Rectal smooth muscle tissue (tissue), 1 donor: ENCODE measurements around the gene CACHD1.
"Not testable (repeated sequence)": the region's sequence is repeated elsewhere in the genome, so short reads cannot be mapped to it uniquely, and the experiment has no call there.

ENCODE experiments used
- H3K27ac ChIP-seq: one replicate; pipeline ENCODE4 v1.7.0; 2013; ENCODE audit warnings: low read depth, low read length, inconsistent platforms
- H3K27me3 ChIP-seq: one replicate; pipeline ENCODE4 v1.7.0; 2013; ENCODE audit warnings: low read length; ENCODE audit not compliant: control insufficient read depth, insufficient read depth
- H3K36me3 ChIP-seq: one replicate; pipeline ENCODE4 v1.7.0; 2013; ENCODE audit warnings: low read length; ENCODE audit not compliant: control insufficient read depth, insufficient read depth
- H3K4me1 ChIP-seq: one replicate; pipeline ENCODE4 v1.7.0; 2013; ENCODE audit warnings: low read length; ENCODE audit not compliant: control insufficient read depth, insufficient read depth
- H3K4me3 ChIP-seq: one replicate; pipeline ENCODE4 v1.7.0; 2013; ENCODE audit warnings: low read length
- H3K9ac ChIP-seq: one replicate; pipeline ENCODE4 v1.7.0; 2013; ENCODE audit warnings: low read length

Gene CACHD1

GRCh38 chr1:64505232-64505943 is 35.5 kb downstream of the CACHD1 start:
- Histone ChIP-seq H3K4me1 (no peaks in the 10 kb centered on the region), H3K36me3 (no peaks in the 10 kb centered on the region), H3K27ac (no peak overlapping the region), H3K27me3 (no peaks in the 10 kb centered on the region), H3K4me3 (peak overlapping the region; percentile 66), H3K9ac (no peak overlapping the region)

- H3K9ac ChIP-seq, result no peak overlapping the region
- H3K4me1 ChIP-seq, result no peaks in the 10 kb centered on the region
- H3K4me3 ChIP-seq, result peak overlapping the region; percentile 17
Observed at GRCh38 chr1:64505944-64506655, 36.2 kb downstream of the CACHD1 start.

GRCh38 chr1:64508629-64509028 is 38.7 kb downstream of the CACHD1 start:
- H3K27me3 ChIP-seq, result no peaks in the 10 kb centered on the region
- no peaks in the 10 kb centered on the region for H3K36me3 ChIP-seq
- no peak overlapping the region for H3K4me3 ChIP-seq
- H3K4me1 ChIP-seq, result peaks cover 9% of the 10 kb centered on the region
- no peak overlapping the region for H3K9ac ChIP-seq
- H3K27ac ChIP-seq, result no peak overlapping the region

More at GRCh38 chr1:64505944-64506655, 36.2 kb downstream of the CACHD1 start:
- no peak overlapping the region for H3K27ac ChIP-seq
- H3K27me3 ChIP-seq, result no peaks in the 10 kb centered on the region
- no peaks in the 10 kb centered on the region for H3K36me3 ChIP-seq

- peaks cover 33% of the 10 kb centered on the region for H3K4me1 ChIP-seq
- no peak overlapping the region for H3K9ac ChIP-seq
- H3K27ac ChIP-seq, result no peak overlapping the region
- no peak overlapping the region for H3K4me3 ChIP-seq
- no peaks in the 10 kb centered on the region for H3K27me3 ChIP-seq
- no peaks in the 10 kb centered on the region for H3K36me3 ChIP-seq
Observed at GRCh38 chr1:64511044-64511443, 41.1 kb downstream of the CACHD1 start.

GRCh38 chr1:64512206-64512605 is 42.3 kb downstream of the CACHD1 start:
- H3K27ac ChIP-seq, H3K4me3 ChIP-seq, H3K27me3 ChIP-seq, H3K36me3 ChIP-seq, H3K9ac ChIP-seq: not testable (repeated sequence)
- peaks cover 41% of the 10 kb centered on the region for H3K4me1 ChIP-seq

GRCh38 chr1:64513545-64513944 is 43.6 kb downstream of the CACHD1 start:
- Histone ChIP-seq H3K36me3 (no peaks in the 10 kb centered on the region), H3K4me3 (no peak overlapping the region), H3K27ac (peak overlapping the region; percentile 69), H3K4me1 (peaks cover 41% of the 10 kb centered on the region), H3K9ac (no peak overlapping the region), H3K27me3 (no peaks in the 10 kb centered on the region)

GRCh38 chr1:64514197-64514765 is 44.4 kb downstream of the CACHD1 start:
- Histone ChIP-seq H3K36me3 (no peaks in the 10 kb centered on the region), H3K9ac (no peak overlapping the region), H3K4me3 (peak overlapping the region; percentile 13), H3K27ac (peak overlapping the region; percentile 69), H3K27me3 (no peaks in the 10 kb centered on the region), H3K4me1 (peaks cover 41% of the 10 kb centered on the region)

- no peaks in the 10 kb centered on the region for H3K36me3 ChIP-seq
- H3K27ac ChIP-seq, result no peak overlapping the region
- peaks cover 47% of the 10 kb centered on the region for H3K4me1 ChIP-seq
- H3K9ac ChIP-seq, result no peak overlapping the region
- no peaks in the 10 kb centered on the region for H3K27me3 ChIP-seq
- no peak overlapping the region for H3K4me3 ChIP-seq
Observed at GRCh38 chr1:64515427-64515826, 45.5 kb downstream of the CACHD1 start.

- no peak overlapping the region for H3K9ac ChIP-seq
- H3K4me1 ChIP-seq, result peaks cover 47% of the 10 kb centered on the region
- H3K4me3 ChIP-seq, result no peak overlapping the region
- no peaks in the 10 kb centered on the region for H3K36me3 ChIP-seq
- H3K27me3 ChIP-seq, result no peaks in the 10 kb centered on the region
- H3K27ac ChIP-seq, result no peak overlapping the region
Observed at GRCh38 chr1:64516301-64516700, 46.4 kb downstream of the CACHD1 start.

- Histone ChIP-seq H3K27ac (no peak overlapping the region), H3K4me3 (no peak overlapping the region), H3K36me3 (no peaks in the 10 kb centered on the region), H3K27me3 (no peaks in the 10 kb centered on the region), H3K4me1 (peaks cover 47% of the 10 kb centered on the region), H3K9ac (no peak overlapping the region)
Observed at GRCh38 chr1:64516803-64517568, 47.1 kb downstream of the CACHD1 start.

GRCh38 chr1:64517640-64518039 is 47.7 kb downstream of the CACHD1 start:
- H3K4me1 ChIP-seq, result peaks cover 44% of the 10 kb centered on the region
- H3K9ac ChIP-seq, result no peak overlapping the region
- no peak overlapping the region for H3K4me3 ChIP-seq
- no peak overlapping the region for H3K27ac ChIP-seq
- H3K36me3 ChIP-seq, result no peaks in the 10 kb centered on the region
- H3K27me3 ChIP-seq, result no peaks in the 10 kb centered on the region
